Head of caudate nucleus (tissue), 42 donors: ENCODE measurements around the gene PPP1R18.
A peak's percentile ranks its signal among the peaks of the same experiment; 100 is the strongest.

Experiments used
- DNase-seq, 42 donors: peaks; one replicate each; pipeline versions ENCODE4 v3.0.0 to v3.0.0-alpha.2; 2020 to 2021; ENCODE audit warnings: mixed read lengths in 7 of 42
- intact Hi-C: fragments of 100-400 bp; cut with DNase I; formaldehyde crosslinking; loops from one replicate; pipeline ENCODE4 v1.15.0; 2022

PPP1R18 gene

DNA sequence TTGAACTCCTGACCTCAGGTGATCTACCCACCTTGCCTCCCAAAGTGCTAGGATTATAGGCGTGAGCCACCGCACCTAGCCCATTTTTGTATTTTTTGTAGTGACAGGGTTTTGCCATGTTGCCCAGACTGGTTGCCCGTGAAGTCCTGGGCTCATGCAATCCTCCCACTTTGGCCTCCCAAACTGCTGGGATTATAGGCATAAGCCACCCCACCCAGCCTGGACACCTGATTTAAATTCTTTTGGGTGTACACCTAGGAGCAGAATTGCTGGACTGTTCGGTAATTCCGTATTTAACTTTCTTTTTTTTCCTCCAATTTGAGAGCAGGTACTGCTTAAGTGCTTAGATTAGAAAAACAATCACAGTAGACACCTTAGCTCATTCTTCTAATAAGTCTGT, 10.0 kb upstream of the PPP1R18 start:
- intact Hi-C loops: no loop called here
- no peak for DNase-seq

DNA sequence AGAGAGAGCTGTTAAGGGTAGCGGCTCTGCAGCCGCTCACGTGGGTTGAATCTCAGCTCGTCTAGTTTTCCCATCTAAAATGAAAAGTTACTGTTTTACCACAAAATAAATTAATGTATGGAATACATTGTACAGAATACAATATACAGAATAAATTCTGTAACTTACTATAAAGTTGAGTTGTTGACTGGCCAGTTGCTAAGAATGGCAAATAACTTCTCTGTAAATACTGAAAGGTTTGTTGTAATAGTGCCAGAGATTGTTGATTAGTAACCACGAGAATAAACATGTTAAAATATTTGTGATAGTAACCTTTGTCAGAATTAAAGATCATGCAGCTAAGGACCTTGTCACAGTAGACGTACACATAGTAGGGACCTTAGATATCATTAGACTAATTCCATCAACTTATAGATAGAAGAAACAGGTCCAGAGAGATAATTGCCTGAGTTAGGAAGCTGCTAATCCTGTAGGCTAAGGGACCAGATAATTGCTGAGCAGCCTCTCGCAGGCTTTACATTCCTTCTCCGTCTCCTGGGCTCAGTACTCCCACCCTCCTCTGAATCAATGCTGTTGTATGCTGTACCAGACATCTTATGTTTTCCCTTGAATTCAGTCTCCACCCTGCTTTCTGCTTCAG, 4.9 kb upstream of the PPP1R18 start:
- intact Hi-C loops: loop anchor here (2.0 kb wide), 1 partner anchor 25 kb away; the partner anchor contains the start of gene MDC1

DNA sequence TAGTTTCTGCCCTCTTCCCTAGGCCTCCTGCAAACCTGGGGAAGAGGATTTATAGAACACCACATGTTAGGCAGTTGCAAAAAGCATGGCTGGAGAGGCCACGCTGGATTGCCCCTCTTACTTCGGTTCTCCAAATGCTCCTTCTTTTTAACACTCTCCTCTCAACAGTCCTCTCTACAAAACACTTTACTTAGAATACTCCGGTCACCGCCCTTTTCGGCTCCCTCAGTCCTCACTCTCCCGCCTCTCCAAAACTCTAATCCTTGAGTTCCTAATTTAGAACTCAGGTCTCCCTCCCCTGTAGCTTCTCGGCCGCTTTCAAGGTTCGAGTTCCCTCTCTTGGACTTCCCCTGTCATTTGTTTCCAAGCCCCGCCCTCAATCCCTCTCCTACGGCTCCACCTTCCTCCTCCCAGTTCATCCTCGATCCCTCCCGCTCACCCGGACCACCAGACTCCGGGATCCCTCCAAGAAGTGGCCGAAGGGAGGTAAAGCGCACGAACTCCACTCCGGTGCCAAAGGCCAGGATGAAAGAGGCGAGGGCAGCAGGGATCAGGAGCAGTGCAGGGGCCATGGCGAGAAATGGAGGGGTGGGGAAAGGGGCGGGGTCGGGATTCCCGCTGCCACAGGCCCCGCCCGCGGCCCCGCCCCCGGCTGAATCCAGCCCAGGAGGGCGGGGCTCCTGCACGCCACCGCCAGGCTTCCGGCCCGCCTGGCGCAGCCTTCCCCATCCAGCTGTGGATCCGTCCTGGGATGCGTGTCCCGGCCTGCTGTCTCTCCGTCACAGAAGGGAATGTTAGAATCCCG, 4.2 kb upstream of the PPP1R18 start, which contains the start of gene NRM:
TSS of gene NRM (minus strand) at position 582 of the 805 bp plus-strand sequence. CDS start at position 572, 10 bp downstream.
- intact Hi-C loops: loop anchor here (2.0 kb wide), 1 partner anchor 26 kb away; the partner anchor contains the start of gene MDC1

More for the DNA sequence above, 4.9 kb upstream of the PPP1R18 start:
- no peak for DNase-seq

DNA sequence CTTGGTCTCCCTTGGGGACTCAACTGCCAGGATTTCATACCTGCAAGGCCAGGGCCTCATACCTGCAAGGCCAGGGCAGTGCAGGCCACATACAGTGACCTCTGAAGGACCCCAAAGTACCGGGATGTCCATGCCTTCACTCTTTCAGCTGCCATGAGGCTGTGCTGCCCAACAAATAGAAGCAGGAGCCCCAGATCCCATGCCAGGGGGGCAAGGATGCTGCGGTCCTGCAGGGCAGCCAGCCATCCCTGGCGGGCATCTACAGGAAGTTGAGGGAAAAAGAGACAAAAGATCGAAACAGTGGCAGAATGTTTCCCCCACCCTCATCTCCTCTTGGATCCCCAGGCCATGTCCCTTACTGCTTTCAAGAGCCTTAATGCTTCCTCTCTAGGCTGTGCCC, 3.5 kb upstream of the PPP1R18 start:
- intact Hi-C loops: loop anchor here (2.0 kb wide), 1 partner anchor 27 kb away; the partner anchor contains the start of gene MDC1
- no peak for DNase-seq

More for the DNA sequence above, 4.2 kb upstream of the PPP1R18 start, which contains the start of gene NRM:
- peak; percentile 58 to 93 (median 86) for DNase-seq

DNA sequence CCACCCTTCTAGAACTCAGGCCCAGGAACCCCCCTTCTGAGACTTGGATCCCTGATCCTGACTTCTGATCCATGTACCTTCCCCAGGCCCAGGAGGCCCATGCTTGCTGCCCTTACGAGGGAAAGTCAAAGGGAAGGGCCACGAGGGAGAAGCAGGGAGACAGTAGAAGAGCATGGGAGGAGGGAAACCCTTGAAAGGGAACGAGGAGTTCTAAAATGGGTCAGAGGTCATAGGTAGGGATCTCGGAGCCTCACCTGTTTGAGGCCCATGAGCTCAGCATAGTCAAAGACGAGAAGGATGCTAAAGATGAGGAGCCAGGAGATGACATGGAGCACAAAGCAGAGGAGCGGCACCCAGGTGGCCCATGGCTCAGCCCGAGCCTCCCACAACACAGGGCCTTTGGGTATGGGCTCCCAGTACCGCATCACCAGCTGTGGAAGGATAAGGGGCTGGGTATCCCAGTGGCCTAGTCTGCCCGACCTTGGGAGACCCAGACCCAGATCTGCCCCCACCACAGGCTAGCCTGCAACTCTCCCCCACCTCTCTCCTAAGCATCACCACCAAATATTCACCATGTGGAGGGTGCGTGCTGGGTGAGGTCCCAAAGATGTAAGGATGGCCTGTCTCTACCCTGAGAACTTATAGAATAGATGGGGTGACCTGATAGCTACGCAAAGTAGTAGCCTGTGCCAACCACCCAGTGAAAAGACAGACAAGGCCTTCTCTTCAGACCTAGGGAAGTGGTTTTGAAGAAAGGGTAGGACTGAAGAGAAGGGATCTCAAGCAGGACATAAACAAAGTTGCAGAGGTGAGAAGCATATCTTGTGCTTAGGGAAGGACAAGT, 2.8 kb upstream of the PPP1R18 start:
- intact Hi-C loops: no loop called here
- peak in 1 of 42 donors; percentile 1 for DNase-seq

DNA sequence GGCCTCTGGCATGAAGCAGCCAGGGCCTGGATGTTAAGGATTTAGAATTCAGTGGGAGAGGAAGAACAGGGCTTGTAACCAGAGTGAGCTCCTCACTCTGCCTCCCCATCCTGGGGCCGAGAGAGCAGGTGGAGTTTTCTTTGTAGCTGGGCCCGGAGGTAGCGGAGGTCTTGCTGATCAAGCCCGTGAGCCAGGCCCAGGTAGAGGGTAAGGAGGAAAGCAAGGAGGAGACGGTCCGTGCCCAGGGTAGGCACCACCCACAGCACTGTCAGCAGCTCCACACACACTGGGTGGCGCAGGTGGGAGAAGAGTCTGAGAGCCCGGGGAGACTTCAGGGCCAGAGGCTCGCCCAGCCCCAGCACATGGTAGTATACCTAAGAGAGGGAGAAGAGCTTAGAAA, 2.1 kb upstream of the PPP1R18 start:
- peak in 1 of 42 donors; percentile 23 for DNase-seq
- intact Hi-C loops: no loop called here

DNA sequence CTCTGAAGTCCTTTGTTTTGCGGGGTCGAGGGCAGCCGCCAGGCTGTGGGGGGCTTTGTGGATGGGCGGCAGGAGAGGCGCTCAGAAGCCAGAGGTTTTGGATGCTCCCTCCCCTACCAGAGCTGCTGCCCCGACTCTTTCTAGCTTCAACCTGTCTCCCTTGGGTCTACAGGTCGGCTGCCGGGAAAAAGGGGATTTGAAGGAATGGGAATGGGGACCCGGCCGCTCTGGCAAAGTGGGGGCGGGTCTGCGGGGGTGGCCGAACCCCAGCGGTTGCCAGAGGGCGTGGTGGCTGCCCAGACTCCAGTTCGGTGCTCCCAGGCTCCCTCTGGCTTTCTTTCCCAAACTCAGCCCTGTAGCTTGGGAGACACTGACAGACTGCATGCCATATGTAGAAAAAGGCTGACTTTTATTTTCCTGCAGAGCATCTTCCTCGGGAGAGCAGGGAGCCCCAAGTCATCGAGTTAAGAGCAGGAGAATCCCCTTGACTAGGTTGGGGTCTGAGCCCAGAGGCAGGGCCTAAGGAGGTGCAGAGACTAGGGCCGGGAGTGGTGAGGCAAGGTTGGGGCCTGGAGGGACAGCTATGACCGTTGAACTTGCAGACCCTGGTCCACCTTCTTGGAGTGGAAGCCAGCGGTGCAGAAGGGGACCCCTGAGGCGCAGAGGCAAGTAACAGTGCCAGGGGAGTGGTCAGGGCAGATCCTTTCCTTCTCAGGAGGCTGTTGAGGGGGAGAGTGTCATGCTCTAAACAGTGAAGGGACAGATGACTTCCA, 1.4 kb upstream of the PPP1R18 start:
- intact Hi-C loops: no loop called here
- DNase-seq: peak in 24 of 42 donors; percentile 15 to 78 (median 48)

DNA sequence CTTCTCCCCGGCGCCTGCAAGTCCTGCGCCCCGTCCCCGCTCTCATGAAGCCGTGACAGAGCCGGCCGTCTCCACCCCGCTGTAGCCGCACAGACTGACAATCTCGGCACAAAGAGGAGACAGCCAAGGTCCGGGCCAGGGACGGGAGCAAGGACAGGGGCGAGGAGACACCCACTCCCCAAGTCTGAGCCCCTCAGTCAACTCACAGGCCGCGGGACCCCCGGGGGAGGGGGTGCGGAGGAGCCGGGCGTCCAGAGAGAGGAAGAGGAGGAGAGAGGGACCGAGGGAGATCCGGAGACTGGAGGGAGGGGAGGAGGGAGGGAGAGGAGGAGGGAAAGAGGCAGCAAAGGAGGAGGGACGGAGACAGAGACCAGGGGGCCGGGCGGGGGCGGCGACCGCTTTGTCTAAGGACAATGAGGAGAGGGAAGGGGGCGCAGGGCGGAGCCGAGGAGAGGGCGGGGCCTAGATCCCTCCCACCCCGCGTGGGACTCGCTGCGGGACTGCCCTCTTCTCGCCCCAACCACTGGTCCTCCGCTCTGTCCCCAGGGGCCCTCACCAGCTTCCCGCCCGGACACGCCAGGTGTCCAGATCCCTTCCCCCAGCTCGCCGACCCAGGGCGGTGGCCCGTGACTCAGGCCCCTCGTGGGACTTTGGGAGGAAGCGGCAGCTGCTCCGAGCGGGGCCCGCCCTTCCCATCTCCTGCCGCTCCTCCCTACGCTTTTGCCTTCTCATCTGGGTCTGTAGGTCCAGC, 638 bp upstream of the PPP1R18 start:
- peak; percentile 56 to 90 (median 74) for DNase-seq
- intact Hi-C loops: no loop called here

DNA sequence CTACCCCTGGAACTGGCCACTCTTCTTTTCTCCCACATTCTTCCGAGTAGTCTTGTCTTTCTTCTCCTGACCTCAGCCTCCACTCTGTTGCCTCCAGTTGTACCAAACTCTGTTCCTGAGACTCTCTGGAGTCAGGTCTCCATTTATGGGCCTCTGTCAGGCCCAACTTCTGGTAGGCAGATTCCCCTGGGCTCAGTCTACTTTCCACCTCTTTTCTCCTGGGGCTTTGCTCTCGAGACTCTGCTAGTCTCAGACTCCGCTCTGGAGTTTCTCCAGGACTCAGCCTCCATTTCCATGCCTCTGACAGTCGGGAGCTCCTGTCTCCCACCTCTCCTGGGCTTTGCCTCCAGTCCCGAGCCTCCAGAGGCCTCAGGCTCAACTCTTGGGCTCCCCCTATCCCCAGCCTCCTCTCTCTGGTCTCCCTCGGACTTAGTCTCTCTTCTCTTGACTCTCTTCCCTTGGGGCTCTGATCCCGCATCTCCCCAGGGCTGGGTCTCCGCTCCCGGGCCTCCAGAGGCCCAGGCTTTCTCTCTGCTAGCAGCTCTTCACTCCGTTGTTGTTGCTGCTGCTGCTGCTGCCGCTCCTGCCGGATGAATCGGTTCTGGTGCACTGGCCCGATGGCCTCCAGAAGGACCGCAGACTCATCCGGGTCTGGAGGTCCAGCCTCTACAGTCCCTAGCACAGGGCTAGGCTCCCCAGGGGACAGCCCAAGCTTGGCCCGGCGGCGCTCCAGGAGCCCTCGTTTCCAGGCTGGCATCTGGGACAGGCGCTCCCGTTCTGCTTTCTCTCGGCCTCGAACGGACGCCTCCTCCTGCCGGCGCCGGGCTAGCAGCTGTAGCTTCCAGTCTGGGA, 1.1 kb downstream of the PPP1R18 start:
- DNase-seq: no peak
- intact Hi-C loops: no loop called here

DNA sequence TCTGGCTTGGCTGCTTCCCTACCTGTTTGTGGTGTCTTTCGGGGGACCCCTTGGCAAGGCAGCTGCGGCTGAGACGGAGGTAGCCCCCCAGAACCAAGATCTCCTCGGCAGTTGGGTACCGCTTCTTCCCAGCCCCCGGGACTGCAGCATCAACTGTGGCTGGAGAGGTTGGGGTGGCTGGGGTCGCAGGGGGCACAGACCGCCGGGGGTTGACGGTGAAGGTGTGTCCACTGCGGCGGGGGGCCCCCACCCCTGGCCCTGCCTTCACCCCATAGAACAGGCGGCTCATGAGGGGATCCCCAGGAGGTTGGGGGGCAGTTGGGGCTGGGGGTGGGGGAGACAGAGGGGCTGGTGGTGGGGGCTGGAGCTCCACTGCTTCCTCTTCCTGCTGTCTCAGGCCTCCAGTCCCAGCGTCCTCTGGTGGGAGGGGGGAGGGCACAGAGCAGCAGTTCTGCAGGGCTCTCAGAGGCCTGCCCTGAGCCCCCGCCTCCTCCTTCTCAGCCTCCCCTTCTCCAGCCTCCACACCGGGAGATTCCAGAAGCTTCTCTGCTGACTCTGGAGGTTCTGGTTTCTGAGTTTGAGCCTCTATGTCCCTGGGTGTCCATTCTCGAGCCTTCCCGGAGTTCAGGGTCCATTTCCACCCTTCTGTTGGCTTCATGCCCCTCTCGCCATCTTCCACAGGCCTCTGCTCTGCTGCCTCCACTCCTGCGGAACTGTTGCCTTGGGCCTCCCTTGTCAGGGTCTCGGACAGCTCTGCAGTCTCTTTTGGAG, 1.9 kb downstream of the PPP1R18 start:
- intact Hi-C loops: no loop called here
- DNase-seq: peak in 15 of 42 donors; percentile 25 to 60 (median 40)

DNA sequence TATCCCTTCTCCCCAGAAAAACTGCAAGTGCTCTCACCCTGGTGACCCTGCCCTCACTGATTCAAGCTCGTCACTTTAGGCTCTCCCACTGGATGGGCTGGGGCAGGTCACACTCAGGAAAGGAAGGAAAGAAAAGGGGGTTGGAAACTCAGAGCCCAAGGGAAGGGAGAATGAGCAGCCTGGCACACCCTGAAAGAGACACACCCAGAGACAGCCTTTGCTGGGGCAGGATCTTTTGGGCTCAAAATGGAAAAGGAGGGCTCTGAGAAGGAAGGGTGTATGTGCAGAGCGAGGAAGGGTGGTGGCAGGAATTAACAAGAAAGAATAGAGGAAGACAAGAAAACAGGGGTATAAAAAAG, 2.5 kb downstream of the PPP1R18 start:
- DNase-seq: no peak
- intact Hi-C loops: loop anchor here (2.0 kb wide), 1 partner anchor 33 kb away; the partner anchor contains the start of gene MDC1

DNA sequence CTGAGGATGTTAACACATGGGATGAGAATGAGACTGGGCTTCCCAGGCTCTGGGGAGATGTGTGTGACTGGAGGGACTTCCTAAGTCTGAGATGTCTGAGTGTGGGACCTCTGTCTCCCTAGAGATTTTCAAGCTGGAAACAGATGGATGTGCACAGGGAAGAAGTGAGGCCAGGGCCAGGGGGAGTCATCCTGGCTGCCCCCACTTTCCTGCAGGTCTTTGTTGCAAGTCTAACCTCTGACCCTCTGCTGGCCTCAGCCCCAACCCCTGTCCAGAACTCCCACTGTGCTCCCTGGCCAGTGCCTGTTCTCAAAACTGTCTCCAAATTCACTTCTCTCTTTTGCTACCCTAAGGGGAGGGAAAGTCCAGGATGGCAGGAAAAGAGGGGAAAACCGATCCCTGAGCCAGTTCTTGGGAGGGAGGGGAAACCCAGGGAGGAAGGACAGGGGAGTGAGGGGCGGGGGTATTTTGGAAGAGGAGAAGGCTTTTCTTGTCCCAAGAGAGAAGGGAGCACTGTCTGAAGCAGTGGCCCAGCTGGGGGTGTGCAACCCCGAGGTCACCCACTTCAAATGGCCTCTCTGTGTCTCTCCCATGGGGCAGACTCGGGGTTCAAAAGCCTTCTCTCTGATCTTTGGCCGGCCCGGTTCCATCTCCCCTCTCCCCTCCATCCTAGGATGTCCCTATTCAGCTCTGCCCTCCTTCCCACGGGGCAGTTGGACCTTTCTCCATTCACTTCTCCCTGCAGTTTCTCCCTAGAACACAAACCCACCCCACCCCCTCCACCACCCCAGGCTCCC, 3.1 kb downstream of the PPP1R18 start:
- no peak for DNase-seq
- intact Hi-C loops: loop anchor here (2.0 kb wide), 1 partner anchor 33 kb away; the partner anchor contains the start of gene MDC1

DNA sequence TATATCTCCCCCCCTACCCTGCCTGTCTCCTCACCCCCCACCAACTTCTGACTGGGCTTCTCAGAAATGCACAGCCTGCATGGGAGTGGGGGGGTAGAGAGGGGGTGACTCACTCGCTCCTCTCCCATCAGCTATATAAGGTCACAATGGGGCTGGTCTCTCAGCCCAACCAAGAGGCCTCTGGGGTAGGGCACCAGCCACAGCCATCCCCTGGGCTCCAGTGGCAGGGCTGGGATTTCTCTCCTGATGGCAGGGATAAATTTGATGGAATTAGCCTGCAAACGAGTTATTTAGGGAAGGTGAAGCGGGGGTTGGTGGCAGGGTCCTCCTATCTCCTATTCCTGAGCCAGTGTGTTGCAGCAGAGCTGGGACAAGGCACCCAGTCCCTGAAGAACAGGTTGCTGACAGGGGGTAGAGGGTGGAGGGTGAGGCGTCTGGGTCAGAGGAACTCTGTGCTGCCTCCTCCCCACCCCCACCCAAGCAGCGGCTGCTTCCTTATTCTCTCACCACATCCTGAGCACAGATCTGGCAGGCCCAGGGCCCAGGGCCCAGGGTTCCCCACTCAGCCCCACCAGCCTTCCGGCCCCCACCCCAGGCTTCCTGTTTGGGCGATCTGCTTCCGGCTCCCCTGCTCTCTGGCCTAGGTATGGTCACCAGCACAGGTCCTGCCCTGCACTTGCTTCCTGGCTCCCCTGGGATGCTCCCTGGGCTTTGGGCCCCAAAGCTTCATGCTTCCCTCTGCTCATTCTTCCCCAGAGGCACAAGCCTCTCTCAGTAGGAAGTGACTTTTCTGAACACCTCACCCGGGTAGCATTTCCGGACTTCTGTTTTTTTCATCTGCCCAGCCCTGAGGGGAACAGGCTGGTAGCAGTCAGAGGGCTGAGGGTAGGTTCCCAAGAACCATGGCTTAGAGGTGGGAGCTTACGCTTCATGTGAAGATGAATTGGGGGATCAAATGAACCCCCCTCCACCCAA, 4.0 kb downstream of the PPP1R18 start:
- peak in 40 of 42 donors; percentile 22 to 81 (median 56) for DNase-seq
- intact Hi-C loops: loop anchor here (2.0 kb wide), 1 partner anchor 34 kb away; the partner anchor contains the start of gene MDC1

DNA sequence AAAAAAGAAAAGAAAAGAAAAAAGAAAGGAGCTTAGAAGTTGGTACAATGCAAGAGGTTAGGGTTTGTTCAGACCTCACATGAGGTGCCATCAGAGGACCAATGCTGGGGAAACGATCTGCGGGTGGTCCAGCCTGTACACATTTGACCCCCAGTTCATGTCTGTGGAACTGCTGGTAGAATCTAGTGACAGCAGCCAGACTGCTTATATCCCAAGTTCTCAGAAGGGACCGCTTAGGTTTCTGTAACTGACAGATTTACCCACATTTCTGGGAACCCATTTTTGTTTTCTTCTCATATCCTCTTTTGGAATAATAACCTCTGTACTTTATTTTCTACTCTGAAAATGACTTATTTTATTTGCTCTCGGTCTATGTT, 4.7 kb downstream of the PPP1R18 start:
- intact Hi-C loops: loop anchor here (2.0 kb wide), 1 partner anchor 35 kb away; the partner anchor contains the start of gene MDC1
- DNase-seq: no peak
